Measurements from ENCODE around the gene BMPR1A.

Gene BMPR1A

DNA sequence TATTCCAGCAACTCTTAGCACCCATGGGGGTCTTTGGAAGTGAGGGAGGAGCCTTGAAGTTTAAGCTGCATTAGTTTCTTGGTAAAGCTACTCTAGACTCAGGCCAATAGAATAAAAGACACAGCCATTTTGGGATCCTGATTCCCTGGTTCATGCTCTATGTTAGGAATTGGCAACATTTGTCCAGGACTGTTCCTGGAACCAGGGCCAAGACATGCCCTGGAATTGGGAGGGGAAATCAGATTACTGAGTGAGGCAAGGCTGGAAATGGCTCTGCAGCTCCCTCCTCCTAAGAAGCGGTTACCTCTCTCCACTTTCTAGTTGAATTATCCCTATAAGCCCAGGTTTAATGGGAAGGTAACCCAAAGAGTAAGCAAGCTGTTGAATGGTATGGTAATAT lies 14.2 kb upstream of the BMPR1A start:
- Mint-ChIP-seq H3K4me3 (no peak overlapping the region), H3K27ac (no peak overlapping the region), H3K4me1 (ENCODE audit: low read depth in 2 of 2) (no peaks in the 10 kb centered on the region), H3K27me3 (peaks cover 9 to 20% of the 10 kb centered on the region in 2 donors), H3K36me3 (ENCODE audit: insufficient read depth) (no peaks in the 10 kb centered on the region), H3K9me3 (no peaks in the 10 kb centered on the region)
- DNase-seq (no peak), ATAC-seq (replicated peaks) (no peak)

DNA sequence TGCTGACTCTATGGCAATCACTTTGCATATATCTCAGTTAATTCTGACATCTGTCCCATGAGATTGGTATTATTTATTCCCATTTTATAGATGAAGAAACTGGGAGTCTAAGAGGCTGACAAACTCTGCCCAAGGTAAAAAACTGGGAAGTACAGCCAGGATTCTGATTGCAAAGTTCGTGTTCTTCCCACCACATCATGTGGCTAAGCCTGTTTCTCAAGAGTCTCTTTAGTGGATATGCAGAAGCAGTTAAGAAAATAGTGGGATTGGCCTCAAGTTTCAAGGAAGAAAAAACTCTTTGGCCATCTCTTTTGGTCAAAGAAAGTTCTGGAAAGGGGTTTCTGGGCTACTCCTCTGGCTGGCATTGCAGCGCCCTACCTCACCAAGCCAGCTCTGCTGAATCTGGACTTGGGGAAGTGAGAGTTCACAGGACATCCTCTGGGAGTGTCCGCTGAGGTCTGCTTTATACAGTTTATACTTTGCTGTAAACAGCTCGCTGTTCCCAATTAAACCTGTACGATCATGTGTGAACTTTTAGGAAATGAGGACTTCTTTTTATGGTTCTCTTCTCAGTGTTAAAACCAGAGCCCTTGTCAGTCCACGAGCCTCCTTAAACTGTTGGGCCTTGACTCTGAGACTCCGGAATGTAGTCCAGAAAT lies 12.2 kb upstream of the BMPR1A start:
- DNase-seq (no peak), ATAC-seq (replicated peaks) (no peak)
- Mint-ChIP-seq H3K9me3 (no peaks in the 10 kb centered on the region), H3K27me3 (peaks cover 9 to 19% of the 10 kb centered on the region in 2 donors), H3K27ac (no peak overlapping the region), H3K4me3 (no peak overlapping the region), H3K36me3 (ENCODE audit: insufficient read depth) (no peaks in the 10 kb centered on the region), H3K4me1 (ENCODE audit: low read depth in 2 of 2) (no peaks in the 10 kb centered on the region)

DNA sequence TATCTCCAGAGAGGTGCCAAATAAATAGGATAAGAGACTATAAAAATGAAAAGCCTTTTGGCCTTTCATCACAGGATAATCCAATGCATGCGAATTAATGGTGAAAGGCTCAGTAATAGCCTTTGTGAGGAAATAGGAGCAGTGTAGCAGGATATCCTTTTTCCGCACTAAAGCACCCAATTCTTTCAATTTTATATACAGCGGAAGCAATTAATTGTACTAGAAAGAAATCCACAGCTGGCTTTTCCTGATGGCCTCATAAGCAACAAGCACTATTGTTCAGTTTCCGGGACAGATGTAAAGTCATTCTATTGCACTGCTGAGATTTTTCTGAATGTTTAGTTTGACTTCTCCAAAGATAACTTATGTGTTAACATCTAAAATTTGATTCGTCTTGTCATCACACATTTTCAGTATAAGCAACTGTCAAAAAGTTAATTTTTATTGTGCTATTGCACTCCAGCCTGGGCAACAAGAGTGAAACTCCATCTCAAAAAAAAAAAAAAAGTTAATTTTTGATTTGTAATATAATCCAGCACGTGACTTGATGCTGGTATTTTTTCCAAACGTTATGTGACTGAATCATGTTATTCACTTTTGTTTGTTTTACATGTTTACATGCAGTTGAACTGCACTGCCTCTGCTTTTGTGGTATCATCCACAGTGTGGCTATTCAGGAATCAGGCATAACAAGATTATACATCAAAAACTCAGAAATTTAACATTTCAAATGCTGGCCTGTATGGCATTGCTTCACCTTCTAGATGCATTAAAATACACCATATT lies 8.4 kb upstream of the BMPR1A start:
- Mint-ChIP-seq H3K9me3 (no peaks in the 10 kb centered on the region), H3K27me3 (peaks cover 0 to 7% of the 10 kb centered on the region in 2 donors), H3K27ac (no peak overlapping the region), H3K4me3 (no peak overlapping the region), H3K36me3 (ENCODE audit: insufficient read depth) (no peaks in the 10 kb centered on the region), H3K4me1 (ENCODE audit: low read depth in 2 of 2) (no peaks in the 10 kb centered on the region)
- ATAC-seq (replicated peaks) (no peak), DNase-seq (no peak)

DNA sequence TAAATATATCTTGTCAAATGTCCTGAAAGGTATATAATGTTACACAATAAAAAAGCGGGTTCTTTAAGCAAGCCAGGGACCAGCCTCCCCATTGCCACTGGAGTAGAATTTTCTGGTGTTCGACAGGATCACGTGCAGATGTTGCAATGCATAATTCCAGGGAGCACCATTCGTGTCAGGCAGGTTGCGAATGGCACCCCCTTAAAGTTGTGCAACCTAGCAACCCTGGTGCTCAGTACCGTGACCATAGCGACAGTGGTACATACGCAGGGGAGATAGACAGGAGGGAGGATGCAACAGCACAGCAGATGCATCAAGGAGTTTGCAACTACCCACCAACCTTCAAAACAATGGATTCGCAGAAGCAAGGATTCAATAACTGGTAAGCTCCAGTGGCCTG lies 6.6 kb upstream of the BMPR1A start:
- no peak for ATAC-seq (replicated peaks)
- Mint-ChIP-seq H3K4me1 (ENCODE audit: low read depth in 2 of 2) (no peaks in the 10 kb centered on the region), H3K36me3 (ENCODE audit: insufficient read depth) (no peaks in the 10 kb centered on the region), H3K27ac (no peak overlapping the region), H3K4me3 (no peak overlapping the region), H3K27me3 (no peaks in the 10 kb centered on the region), H3K9me3 (no peaks in the 10 kb centered on the region)
- no peak for DNase-seq

DNA sequence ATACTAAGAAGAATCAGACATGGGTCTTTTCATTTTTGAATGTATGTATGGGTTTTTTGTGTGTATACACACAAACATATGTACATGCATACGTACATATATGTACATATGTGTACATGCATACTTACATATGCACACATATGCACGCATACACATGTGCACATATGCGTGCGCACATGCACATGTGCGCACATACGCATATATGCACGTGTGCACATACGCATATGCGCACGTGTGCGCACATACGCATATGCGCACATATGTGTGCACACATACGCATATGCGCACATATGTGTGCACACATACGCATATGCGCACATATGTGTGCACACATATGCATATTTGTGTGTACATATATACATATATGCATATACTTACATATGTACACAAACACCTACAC lies 4.9 kb upstream of the BMPR1A start:
- ATAC-seq (replicated peaks) (no peak), DNase-seq (no peak)
- Mint-ChIP-seq H3K36me3 (ENCODE audit: insufficient read depth) (peaks cover 5% of the 10 kb centered on the region), H3K9me3 (no peaks in the 10 kb centered on the region), H3K27ac (no peak overlapping the region), H3K27me3 (no peaks in the 10 kb centered on the region), H3K4me3 (no peak overlapping the region), H3K4me1 (ENCODE audit: low read depth in 2 of 2) (peaks cover 0 to 6% of the 10 kb centered on the region in 2 donors)

DNA sequence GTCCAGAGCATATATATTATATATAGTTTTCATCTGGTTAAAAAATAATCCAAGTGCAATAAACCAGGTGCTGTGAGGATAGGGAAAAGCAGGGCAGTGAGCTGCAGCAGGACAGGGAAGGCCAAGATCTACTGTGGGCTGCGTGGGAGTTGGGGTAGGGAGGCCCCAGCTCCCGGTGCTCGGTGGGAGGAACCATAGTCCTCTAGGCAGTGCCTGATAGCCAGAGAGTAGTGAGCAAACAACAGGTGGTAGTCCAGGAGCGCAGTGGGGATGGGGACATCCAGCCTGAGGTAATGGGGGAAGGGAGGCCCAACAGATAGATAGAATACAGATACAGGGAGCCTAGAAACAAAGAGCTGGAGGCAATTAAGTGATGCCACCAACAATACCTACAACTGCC lies 4.1 kb upstream of the BMPR1A start:
- Mint-ChIP-seq H3K4me3 (no peak overlapping the region), H3K27ac (no peak overlapping the region), H3K9me3 (no peaks in the 10 kb centered on the region), H3K4me1 (ENCODE audit: low read depth in 2 of 2) (peaks cover under 1 to 6% of the 10 kb centered on the region in 2 donors), H3K36me3 (ENCODE audit: insufficient read depth) (peaks cover 5% of the 10 kb centered on the region), H3K27me3 (no peaks in the 10 kb centered on the region)
- DNase-seq (no peak), ATAC-seq (replicated peaks) (no peak)

DNA sequence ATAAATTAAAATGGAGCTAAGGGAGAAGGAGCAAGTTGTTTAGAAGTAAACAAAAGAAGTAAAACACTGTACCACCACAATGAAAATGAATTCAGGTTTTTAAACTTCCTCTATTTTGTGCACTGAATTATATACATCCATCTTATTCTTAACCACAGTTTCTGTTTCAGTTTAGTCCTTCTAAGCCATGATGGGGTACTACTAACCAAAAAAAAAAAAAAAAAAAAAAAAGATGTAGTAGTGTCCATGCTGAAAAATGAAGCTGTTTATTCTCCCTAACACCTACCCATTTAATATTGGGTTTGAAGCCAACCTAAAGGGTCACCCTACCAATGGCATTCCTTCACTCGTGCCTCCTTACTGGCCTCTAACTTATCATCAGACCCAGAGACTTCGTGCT lies 3.4 kb upstream of the BMPR1A start:
- Mint-ChIP-seq H3K4me3 (no peak overlapping the region), H3K27ac (peak overlapping the region in 1 of 2 donors; percentile 57), H3K27me3 (no peaks in the 10 kb centered on the region), H3K36me3 (ENCODE audit: insufficient read depth) (peaks cover 5% of the 10 kb centered on the region), H3K9me3 (no peaks in the 10 kb centered on the region), H3K4me1 (ENCODE audit: low read depth in 2 of 2) (peaks cover 6 to 7% of the 10 kb centered on the region in 2 donors)
- ATAC-seq (replicated peaks), result no peak
- no peak for DNase-seq

DNA sequence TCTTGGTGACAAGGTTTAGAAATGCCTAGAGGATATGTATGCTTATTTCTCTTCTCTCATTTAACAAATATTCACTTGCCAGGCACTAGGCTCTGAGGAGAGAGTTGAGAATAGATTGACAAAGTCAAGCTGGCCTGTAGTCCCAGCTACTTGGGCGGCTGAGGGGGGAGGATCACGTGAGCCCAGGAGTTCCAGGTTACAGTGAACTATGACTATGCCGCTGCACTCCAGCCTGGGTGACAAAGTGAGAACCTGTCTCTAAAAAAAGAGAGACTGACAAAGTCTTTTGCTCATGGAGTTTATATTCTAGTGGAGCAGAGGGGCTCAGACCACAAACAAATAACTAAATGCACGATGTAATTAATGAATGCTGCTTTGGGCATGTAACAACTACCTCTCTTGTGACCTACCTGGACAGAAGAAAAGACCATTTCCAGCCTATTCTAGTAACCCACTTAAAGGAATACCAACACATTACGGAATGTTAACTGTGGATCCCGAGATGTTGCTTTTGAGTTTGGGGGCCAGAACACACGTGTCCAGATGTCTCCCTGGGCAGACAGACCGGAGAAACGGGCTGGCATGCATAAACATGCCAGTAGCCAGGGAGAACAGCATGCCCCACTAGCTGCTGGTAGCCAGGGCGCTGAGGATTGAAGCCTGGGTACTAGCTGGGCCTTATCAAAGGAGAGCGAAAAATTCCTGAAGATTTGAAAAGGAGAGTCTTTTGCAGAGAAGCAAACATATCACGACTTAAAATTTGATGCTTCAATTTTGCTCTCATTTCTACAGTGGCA lies 2.6 kb upstream of the BMPR1A start:
- DNase-seq (no peak), ATAC-seq (replicated peaks) (no peak)
- Mint-ChIP-seq H3K27me3 (no peaks in the 10 kb centered on the region), H3K4me3 (no peak overlapping the region), H3K27ac (peak overlapping the region in 1 of 2 donors; percentile 57), H3K36me3 (ENCODE audit: insufficient read depth) (peaks cover 5% of the 10 kb centered on the region), H3K9me3 (no peaks in the 10 kb centered on the region), H3K4me1 (ENCODE audit: low read depth in 2 of 2) (peaks cover 13 to 15% of the 10 kb centered on the region in 2 donors)

DNA sequence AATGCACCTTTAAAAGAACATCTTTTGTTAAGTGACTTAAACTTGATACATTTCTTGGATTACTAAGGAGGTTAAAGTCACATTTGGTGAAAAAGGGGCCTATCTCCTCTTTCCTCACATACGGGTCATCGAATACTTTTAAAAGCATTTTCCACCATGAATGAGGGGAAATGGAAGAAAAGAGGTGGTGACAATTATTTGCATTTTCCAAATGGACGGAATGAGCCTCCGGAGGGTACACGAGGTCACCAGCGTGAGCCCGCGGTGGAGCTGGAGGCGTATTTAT lies 1.0 kb upstream of the BMPR1A start:
- Mint-ChIP-seq H3K9me3 (no peaks in the 10 kb centered on the region), H3K27me3 (no peaks in the 10 kb centered on the region), H3K27ac (peak overlapping the region; percentile 28 to 85), H3K36me3 (ENCODE audit: insufficient read depth) (peaks cover 5% of the 10 kb centered on the region), H3K4me1 (ENCODE audit: low read depth in 2 of 2) (peaks cover 20 to 23% of the 10 kb centered on the region in 2 donors), H3K4me3 (peak overlapping the region; percentile 86 to 87)
- ATAC-seq (replicated peaks) (no peak), DNase-seq (no peak)

DNA sequence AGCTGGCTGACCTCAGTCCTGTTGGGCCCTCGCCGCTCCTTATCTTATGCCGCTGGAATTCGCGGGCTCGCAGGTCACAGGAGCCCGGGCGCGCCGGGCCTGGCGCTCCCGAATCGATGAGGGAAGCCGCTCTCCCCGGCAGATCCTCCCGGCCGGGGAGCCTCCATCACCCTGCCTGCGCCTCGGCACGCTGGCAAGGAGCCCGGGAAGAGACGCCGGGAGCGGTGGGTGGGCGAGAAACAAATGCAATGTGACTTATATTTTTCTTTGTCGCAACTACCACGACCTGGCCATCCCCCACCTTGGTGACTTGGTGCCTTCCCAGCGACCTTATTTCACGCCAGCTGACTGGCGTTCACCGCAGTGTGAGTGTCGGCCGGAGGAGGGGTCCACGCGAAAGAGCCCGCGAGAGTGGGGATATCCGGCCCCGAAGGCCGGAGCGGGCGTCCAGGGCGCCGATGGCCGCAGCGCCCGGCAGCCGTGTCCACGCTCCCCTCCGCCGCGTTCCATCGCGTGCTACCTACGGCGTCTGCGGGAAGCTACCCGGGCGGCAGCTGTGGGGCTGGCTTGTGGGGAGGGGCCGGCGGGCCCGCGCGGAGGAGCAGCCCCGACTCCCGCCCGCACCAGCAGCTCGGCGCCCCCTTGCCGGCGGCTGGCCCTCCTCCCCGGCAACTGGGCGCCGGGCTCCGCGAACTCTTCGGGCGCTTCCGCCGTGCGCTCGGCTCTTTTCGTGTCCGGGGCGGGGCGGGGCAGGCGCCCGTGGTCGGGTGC lies 494 bp upstream of the BMPR1A start:
- H3K4me3 Mint-ChIP-seq, result peak overlapping the region; percentile 86 to 87

DNA sequence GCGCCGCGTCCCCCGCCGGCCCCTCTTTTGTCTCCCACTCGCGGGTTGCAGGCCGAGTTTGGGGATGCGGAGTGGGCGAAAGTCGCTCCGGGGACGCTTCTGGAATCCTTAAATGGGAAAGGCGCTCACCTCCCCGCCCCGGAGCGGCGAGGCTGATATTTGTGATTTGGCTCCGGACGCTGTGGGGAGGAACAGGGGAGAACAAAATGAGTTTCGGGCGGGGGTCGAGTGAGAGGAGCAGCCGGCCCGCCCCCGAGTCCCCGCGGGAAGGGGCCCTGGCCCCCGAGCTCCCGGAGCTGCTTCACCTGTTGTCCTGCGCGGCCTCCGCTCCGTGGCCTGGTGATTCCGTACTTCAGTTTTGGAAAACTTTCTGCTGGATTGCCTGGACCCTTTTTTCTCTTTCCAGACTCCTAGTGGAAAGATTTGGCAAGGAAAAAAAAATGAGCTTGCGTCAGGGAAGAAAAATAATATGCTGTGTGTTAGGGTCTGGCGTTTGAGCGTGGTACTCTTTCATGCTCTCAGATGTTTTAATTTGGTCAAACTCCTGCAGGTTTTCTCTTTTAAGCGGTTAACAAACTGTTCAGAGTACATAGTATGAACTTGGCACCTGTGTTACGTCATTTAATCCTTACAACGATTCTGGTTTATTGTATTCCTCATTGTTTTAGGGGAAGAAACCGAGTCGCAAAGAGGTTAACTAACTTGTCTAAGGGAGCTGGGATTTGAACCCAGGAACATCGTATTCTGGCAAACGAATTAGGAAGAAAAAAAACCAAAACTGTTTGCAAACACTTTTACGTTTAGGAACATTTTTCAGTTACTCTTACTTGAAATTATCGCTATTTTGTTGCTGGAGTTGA lies 924 bp downstream of the BMPR1A start:
- DNase-seq (peak in 1 of 3 experiments; percentile 4), ATAC-seq (replicated peaks) (no peak)
- H3K36me3 Mint-ChIP-seq (ENCODE audit: insufficient read depth), result peaks cover 5% of the 10 kb centered on the region
- H3K4me3 Mint-ChIP-seq, result peak overlapping the region; percentile 86 to 87
- no peaks in the 10 kb centered on the region for H3K27me3 Mint-ChIP-seq
- peak overlapping the region; percentile 75 to 85 for H3K27ac Mint-ChIP-seq
- no peaks in the 10 kb centered on the region for H3K9me3 Mint-ChIP-seq
- H3K4me1 Mint-ChIP-seq (ENCODE audit: low read depth in 2 of 2), result peaks cover 27 to 32% of the 10 kb centered on the region in 2 donors

More for the DNA sequence above, 494 bp upstream of the BMPR1A start:
- H3K9me3 Mint-ChIP-seq, result no peaks in the 10 kb centered on the region
- no peaks in the 10 kb centered on the region for H3K27me3 Mint-ChIP-seq
- peaks cover 20 to 26% of the 10 kb centered on the region in 2 donors for H3K4me1 Mint-ChIP-seq (ENCODE audit: low read depth in 2 of 2)
- H3K36me3 Mint-ChIP-seq (ENCODE audit: insufficient read depth), result peaks cover 5% of the 10 kb centered on the region
- ATAC-seq (replicated peaks), result peak; percentile 90
- DNase-seq, result peak; percentile 86 to 92 (median 89)
- H3K27ac Mint-ChIP-seq, result peak overlapping the region; percentile 28 to 85

DNA sequence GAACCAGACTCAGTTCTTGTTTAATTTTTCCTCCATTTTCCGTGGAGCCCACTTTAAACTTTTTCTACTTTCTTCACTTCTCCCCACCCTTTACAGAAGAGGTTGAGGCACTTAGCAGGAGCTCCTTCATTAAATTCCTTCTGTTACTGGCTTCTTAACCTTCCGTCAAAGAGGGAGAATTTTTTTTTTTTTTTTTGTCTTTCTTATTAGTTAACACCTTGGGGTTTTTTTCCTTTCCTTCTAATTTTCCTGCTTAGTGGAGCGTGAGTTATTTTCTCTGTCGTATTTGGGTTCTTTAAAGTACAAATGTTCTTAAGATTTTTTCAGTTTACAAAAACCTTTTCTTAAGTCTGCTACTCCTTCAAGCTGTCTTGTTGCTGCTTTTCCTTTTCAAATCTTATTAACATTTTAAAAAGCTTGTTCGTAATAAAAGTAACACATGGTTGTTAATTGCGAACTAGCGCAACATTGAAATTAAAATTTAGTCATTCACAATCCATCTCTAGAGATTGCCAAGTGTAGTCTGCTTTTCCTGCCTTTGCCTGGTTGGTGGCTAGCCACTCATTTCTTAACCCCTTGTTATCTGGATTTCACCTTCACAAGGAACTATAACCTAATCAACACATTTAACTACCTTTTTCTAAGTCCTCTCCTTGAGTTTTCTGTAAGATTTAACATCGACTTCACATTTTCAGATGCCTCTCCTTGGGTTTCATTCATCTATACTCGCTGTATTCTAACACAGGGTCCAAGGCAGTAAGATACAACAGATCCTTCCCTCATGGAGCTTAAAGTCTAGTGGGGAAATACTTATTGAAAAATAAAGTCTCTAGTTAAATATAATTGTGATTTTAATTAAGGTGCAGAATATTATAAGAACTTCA lies 2.0 kb downstream of the BMPR1A start:
- ATAC-seq (replicated peaks) (no peak), DNase-seq (no peak)
- Mint-ChIP-seq H3K4me3 (peak overlapping the region; percentile 86 to 87), H3K9me3 (no peaks in the 10 kb centered on the region), H3K27me3 (no peaks in the 10 kb centered on the region), H3K27ac (no peak overlapping the region), H3K4me1 (ENCODE audit: low read depth in 2 of 2) (peaks cover 27 to 32% of the 10 kb centered on the region in 2 donors), H3K36me3 (ENCODE audit: insufficient read depth) (peaks cover 5% of the 10 kb centered on the region)

Data from effector memory CD8-positive, alpha-beta T cell (primary cell).